H9 (cell line): ENCODE data around the gene DNAJC8. TPM values are rescaled to one million over a fixed set of nuclear protein-coding genes. Genes with fewer than 3 reads are reported as not detected.

Experiments
- DNase-seq: peaks from one replicate; pipeline ENCODE4 v3.0.0-alpha.2; 2017
- H2AFZ ChIP-seq: one replicate; pipeline ENCODE4 v1.6.1; 2013; ENCODE audit warnings: mild to moderate bottlenecking, low read length, control low read depth, moderate library complexity
- H2AK5ac ChIP-seq: 2 replicates; pipeline ENCODE4 v1.6.1; 2013; ENCODE audit warnings: low read length, control low read depth, mixed read lengths; ENCODE audit not compliant: insufficient read length
- H2BK120ac ChIP-seq: one replicate; pipeline ENCODE4 v1.6.1; 2013; ENCODE audit warnings: low read depth, mild to moderate bottlenecking, low read length, control low read depth, inconsistent platforms; ENCODE audit not compliant: poor library complexity, severe bottlenecking
- H2BK12ac ChIP-seq: 2 replicates; pipeline ENCODE4 v1.6.1; 2013; ENCODE audit warnings: low read length, control low read depth, mixed read lengths, low read depth; ENCODE audit not compliant: insufficient read length
- H2BK15ac ChIP-seq: 2 replicates; pipeline ENCODE4 v1.6.1; 2013; ENCODE audit warnings: low read depth, low read length, control low read depth
- H2BK20ac ChIP-seq: one replicate; pipeline ENCODE4 v1.6.1; 2013; ENCODE audit warnings: low read depth, mild to moderate bottlenecking, low read length, control low read depth, inconsistent platforms; ENCODE audit not compliant: poor library complexity, severe bottlenecking
- H2BK5ac ChIP-seq: 2 replicates; pipeline ENCODE4 v1.6.1; 2013; ENCODE audit warnings: low read length, control low read depth, mixed read lengths; ENCODE audit not compliant: insufficient read length
- H3K14ac ChIP-seq: 2 replicates; pipeline ENCODE4 v1.6.1; 2013; ENCODE audit warnings: low read length, control low read depth; ENCODE audit not compliant: insufficient read depth
- H3K18ac ChIP-seq: 2 replicates; pipeline ENCODE4 v1.6.1; 2013; ENCODE audit warnings: low read depth, mild to moderate bottlenecking, mixed read lengths, low read length, control low read depth; ENCODE audit not compliant: insufficient read length
- H3K23ac ChIP-seq: 2 replicates; pipeline ENCODE4 v1.6.1; 2013; ENCODE audit warnings: low read length, control low read depth, mixed read lengths, low read depth; ENCODE audit not compliant: insufficient read length
- H3K23me2 ChIP-seq: 2 replicates; pipeline ENCODE4 v1.6.1; 2013; ENCODE audit warnings: low read depth, mild to moderate bottlenecking, mixed read lengths, low read length, control low read depth; ENCODE audit not compliant: insufficient read length, poor library complexity, severe bottlenecking
- H3K27ac ChIP-seq: 2 replicates; pipeline ENCODE4 v1.5.1; 2013; ENCODE audit warnings: low read length, control low read depth, mixed read lengths, low read depth; ENCODE audit not compliant: insufficient read length
- H3K27me3 ChIP-seq: 2 replicates; pipeline ENCODE4 v1.6.1; 2013; ENCODE audit warnings: low read length, control low read depth, inconsistent platforms; ENCODE audit not compliant: insufficient read depth
- H3K4ac ChIP-seq: 2 replicates; pipeline ENCODE4 v1.6.1; 2013; ENCODE audit warnings: low read depth, mild to moderate bottlenecking, control low read depth, inconsistent platforms, low read length, moderate library complexity
- H3K4me1 ChIP-seq: 2 replicates; pipeline ENCODE4 v1.6.1; 2013; ENCODE audit warnings: low read length, control low read depth, inconsistent platforms; ENCODE audit not compliant: insufficient read depth
- H3K4me2 ChIP-seq: 2 replicates; pipeline ENCODE4 v1.6.1; 2013; ENCODE audit warnings: low read length, control low read depth, mixed read lengths; ENCODE audit not compliant: insufficient read length, insufficient read depth
- H3K56ac ChIP-seq: 2 replicates; pipeline ENCODE4 v1.6.1; 2013; ENCODE audit warnings: low read depth, mild to moderate bottlenecking, mixed read lengths, low read length, control low read depth; ENCODE audit not compliant: insufficient read length
- H3K79me1 ChIP-seq: 2 replicates; pipeline ENCODE4 v1.6.1; 2013; ENCODE audit warnings: low read depth, mild to moderate bottlenecking, moderate library complexity, low read length, control low read depth, inconsistent platforms; ENCODE audit not compliant: insufficient read depth, poor library complexity, severe bottlenecking
- H3K79me2 ChIP-seq: 2 replicates; pipeline ENCODE4 v1.6.1; 2013; ENCODE audit warnings: low read length, control low read depth, inconsistent platforms; ENCODE audit not compliant: insufficient read depth
- H3K9ac ChIP-seq: 2 replicates; pipeline ENCODE4 v1.6.1; 2013; ENCODE audit warnings: low read length, control low read depth, mixed read lengths; ENCODE audit not compliant: insufficient read length; ENCODE audit errors: extremely low read depth
- H3K9me3 ChIP-seq: one replicate; pipeline ENCODE4 v1.6.1; 2013; ENCODE audit warnings: low read depth, low read length, inconsistent platforms; ENCODE audit not compliant: control insufficient read depth
- H3T11ph ChIP-seq: one replicate; pipeline ENCODE4 v1.6.1; 2013; ENCODE audit warnings: mild to moderate bottlenecking, low read length, control low read depth, inconsistent platforms
- H4K20me1 ChIP-seq: one replicate; pipeline ENCODE4 v1.6.1; 2013; ENCODE audit not compliant: control insufficient read depth, insufficient read length, insufficient read depth
- H4K5ac ChIP-seq: 2 replicates; pipeline ENCODE4 v1.6.1; 2013; ENCODE audit warnings: low read depth, mild to moderate bottlenecking, mixed read lengths, low read length, control low read depth; ENCODE audit not compliant: insufficient read length
- H4K8ac ChIP-seq: replicated peaks from 2 replicates; pipeline ENCODE4 v1.6.1; 2013; ENCODE audit warnings: low read length, control low read depth, mixed read lengths, low read depth; ENCODE audit not compliant: insufficient read length
- H4K91ac ChIP-seq: 2 replicates; pipeline ENCODE4 v1.6.1; 2013; ENCODE audit warnings: low read depth, mild to moderate bottlenecking, moderate library complexity, mixed read lengths, low read length, control low read depth; ENCODE audit not compliant: insufficient read length
- H3K27ac Mint-ChIP-seq, 3 experiments: 2 replicates in 2 of 3; 3 replicates in 1 of 3; pipeline ENCODE4 v1.8.0; 2020 to 2021; ENCODE audit warnings: mixed read lengths in 3 of 3, mild to moderate bottlenecking in 1 of 3, moderate library complexity in 1 of 3
- H3K27me3 Mint-ChIP-seq: 2 replicates; pipeline ENCODE4 v1.8.0; 2021; ENCODE audit warnings: low read depth, mild to moderate bottlenecking, moderate library complexity, mixed read lengths
- H3K36me3 Mint-ChIP-seq, 3 experiments: 2 replicates in 2 of 3; 3 replicates in 1 of 3; pipeline ENCODE4 v1.8.0; 2020 to 2021; ENCODE audit warnings: low read depth in 3 of 3, mixed read lengths in 3 of 3; ENCODE audit not compliant: insufficient read depth in 1 of 3
- H3K4me1 Mint-ChIP-seq, 2 experiments: 2 replicates each; pipeline ENCODE4 v1.8.0; 2020; ENCODE audit warnings: mixed read lengths in 2 of 2
- H3K4me3 Mint-ChIP-seq, 2 experiments: 2 replicates in 1 of 2; 3 replicates in 1 of 2; pipeline ENCODE4 v1.8.0; 2020 to 2021; ENCODE audit warnings: mild to moderate bottlenecking in 2 of 2, mixed read lengths in 2 of 2, moderate library complexity in 1 of 2
- H3K9me3 Mint-ChIP-seq, 2 experiments: 2 replicates in 1 of 2; 3 replicates in 1 of 2; pipeline ENCODE4 v1.8.0; 2020; ENCODE audit warnings: mild to moderate bottlenecking in 2 of 2, mixed read lengths in 2 of 2, moderate library complexity in 1 of 2
- WGBS: extraction: QIAGEN DNeasy Blood & Tissue Kit; methylation state at CpG from one replicate; pipeline ENCODE4 v1.1.7; 2013; ENCODE audit warnings: missing lambda C conversion rate, low lambda C conversion rate, mixed read lengths; ENCODE audit not compliant: insufficient read length; ENCODE audit errors: extremely low coverage; 5-methylcytosine and 5-hydroxymethylcytosine counted together
- total RNA-seq: library from RNA; stranded (reverse); gene quantifications from 2 replicates; pipeline ENCODE4 v1.2.1, GENCODE V29; 2021
- TF ChIP-seq, protein P1 (sequence below): fragments of 200-600 bp; sonication (generic); conservative IDR thresholded peaks from 3 replicates; pipeline ENCODE4 v1.8.0; 2021; ENCODE audit warnings: antibody characterized with exemption, mild to moderate bottlenecking

DNAJC8 gene
- total RNA-seq, 1 experiment from 2014 or later, result 132 TPM

DNA sequence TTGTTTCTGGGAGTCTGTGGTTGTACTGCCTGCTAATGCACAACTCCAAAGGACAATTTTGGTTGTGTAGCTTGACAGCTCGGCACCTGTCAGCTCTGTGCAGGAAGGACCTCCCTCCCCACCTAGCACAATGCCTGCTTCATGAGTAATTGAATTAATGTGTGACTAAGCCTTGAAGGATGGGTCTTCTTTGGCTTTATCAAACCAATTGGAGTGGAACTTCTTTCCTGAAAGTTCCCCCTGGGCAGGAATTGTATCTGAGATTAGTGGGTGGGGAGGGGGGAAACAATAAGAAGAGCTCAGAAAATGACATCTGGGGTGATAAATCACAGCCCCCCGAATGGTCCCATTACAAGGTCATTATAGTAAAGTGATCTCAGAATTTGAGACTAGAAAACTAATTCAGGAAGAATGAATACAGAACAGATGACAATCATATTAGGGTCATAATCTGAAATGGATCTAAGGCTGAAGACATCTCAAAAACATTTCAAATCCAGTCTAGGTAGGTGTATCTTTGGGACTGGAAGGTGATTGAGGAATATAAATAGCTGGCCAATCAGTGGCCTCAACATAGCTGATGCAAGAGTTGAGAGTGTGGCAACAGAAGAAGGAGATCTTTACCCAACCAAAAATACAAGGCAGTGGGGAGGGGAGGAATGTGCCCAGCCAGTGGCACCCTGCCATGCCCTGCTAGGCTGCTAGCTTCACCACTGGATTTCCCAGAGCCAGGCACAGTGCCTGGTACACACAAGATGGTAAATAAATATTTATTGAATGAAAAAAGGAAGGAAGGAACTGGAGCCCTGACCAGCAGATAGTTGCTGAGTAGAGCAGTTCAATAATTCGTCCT, 16.4 kb upstream of the DNAJC8 start:
- TF ChIP-seq, protein P1, sequence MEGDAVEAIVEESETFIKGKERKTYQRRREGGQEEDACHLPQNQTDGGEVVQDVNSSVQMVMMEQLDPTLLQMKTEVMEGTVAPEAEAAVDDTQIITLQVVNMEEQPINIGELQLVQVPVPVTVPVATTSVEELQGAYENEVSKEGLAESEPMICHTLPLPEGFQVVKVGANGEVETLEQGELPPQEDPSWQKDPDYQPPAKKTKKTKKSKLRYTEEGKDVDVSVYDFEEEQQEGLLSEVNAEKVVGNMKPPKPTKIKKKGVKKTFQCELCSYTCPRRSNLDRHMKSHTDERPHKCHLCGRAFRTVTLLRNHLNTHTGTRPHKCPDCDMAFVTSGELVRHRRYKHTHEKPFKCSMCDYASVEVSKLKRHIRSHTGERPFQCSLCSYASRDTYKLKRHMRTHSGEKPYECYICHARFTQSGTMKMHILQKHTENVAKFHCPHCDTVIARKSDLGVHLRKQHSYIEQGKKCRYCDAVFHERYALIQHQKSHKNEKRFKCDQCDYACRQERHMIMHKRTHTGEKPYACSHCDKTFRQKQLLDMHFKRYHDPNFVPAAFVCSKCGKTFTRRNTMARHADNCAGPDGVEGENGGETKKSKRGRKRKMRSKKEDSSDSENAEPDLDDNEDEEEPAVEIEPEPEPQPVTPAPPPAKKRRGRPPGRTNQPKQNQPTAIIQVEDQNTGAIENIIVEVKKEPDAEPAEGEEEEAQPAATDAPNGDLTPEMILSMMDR, result no peak
- no peak overlapping the region for H2AK5ac ChIP-seq
- no peak overlapping the region for H2BK5ac ChIP-seq
- no peak overlapping the region for H3K18ac ChIP-seq
- no peak overlapping the region for H4K5ac ChIP-seq
- no peaks in the 10 kb centered on the region for H3K27me3 Mint-ChIP-seq
- H3K36me3 Mint-ChIP-seq, result no peaks in the 10 kb centered on the region
- no peak overlapping the region for H2BK15ac ChIP-seq
- H2BK12ac ChIP-seq, result no peak overlapping the region
- H3K79me1 ChIP-seq, result no peaks in the 10 kb centered on the region
- peak overlapping the region; percentile 20 for H3K4me2 ChIP-seq
- H3T11ph ChIP-seq, result peak overlapping the region; percentile 24
- H2AFZ ChIP-seq, result no peak overlapping the region
- H4K8ac ChIP-seq, result no peak overlapping the region
- H3K4me1 ChIP-seq, result no peaks in the 10 kb centered on the region
- no CpG with 5 or more reads among the region's 3 CpGs for WGBS
- H3K9me3 ChIP-seq, result no peaks in the 10 kb centered on the region
- no peak overlapping the region for H2BK20ac ChIP-seq
- H3K9ac ChIP-seq, result no peak overlapping the region
- H3K23me2 ChIP-seq, result peaks cover 8% of the 10 kb centered on the region
- no peak overlapping the region; a peak in 2 of 5 replicates for H3K4me3 Mint-ChIP-seq
- H3K9me3 Mint-ChIP-seq, result no peaks in the 10 kb centered on the region
- H3K4me1 Mint-ChIP-seq, result peaks cover 31 to 33% of the 10 kb centered on the region in 2 experiments
- peak overlapping the region; percentile 26 for H3K27ac ChIP-seq
- no peak overlapping the region for H4K91ac ChIP-seq
- no peak overlapping the region for H3K23ac ChIP-seq
- no peaks in the 10 kb centered on the region for H3K79me2 ChIP-seq
- H2BK120ac ChIP-seq, result no peak overlapping the region
- no peak overlapping the region for H3K56ac ChIP-seq
- no peak overlapping the region for H3K14ac ChIP-seq
- DNase-seq, result no peak
- H3K27me3 ChIP-seq, result no peaks in the 10 kb centered on the region
- peak overlapping the region; percentile 85 to 91 (median 86); a peak in 6 of 7 replicates for H3K27ac Mint-ChIP-seq
- no peaks in the 10 kb centered on the region for H4K20me1 ChIP-seq
- H3K4ac ChIP-seq, result no peak overlapping the region
